ENCODE measurements around the gene SOX13.

DNA sequence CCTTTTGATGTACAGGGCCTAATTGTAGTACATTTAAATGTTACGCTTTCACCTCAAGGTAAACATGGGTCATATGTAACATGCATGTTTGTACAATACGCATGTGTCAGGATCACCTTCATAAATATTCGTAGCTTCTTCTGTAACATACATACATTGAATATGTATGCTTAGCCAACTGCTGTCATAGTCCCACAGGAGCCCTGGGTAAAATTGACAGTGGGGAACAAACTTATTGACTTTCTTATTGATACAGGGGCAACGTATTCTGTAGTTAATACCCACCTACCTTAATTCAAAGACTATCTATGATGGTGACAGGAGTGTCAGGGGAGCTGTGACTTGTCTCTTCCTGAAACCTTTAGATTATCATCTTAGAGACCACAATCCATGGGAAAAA lies 96.9 kb downstream of the SOX13 start:
- TF ChIP-seq, protein P1, sequence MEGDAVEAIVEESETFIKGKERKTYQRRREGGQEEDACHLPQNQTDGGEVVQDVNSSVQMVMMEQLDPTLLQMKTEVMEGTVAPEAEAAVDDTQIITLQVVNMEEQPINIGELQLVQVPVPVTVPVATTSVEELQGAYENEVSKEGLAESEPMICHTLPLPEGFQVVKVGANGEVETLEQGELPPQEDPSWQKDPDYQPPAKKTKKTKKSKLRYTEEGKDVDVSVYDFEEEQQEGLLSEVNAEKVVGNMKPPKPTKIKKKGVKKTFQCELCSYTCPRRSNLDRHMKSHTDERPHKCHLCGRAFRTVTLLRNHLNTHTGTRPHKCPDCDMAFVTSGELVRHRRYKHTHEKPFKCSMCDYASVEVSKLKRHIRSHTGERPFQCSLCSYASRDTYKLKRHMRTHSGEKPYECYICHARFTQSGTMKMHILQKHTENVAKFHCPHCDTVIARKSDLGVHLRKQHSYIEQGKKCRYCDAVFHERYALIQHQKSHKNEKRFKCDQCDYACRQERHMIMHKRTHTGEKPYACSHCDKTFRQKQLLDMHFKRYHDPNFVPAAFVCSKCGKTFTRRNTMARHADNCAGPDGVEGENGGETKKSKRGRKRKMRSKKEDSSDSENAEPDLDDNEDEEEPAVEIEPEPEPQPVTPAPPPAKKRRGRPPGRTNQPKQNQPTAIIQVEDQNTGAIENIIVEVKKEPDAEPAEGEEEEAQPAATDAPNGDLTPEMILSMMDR (IDR thresholded peaks at IDR 0.05), result no peak
- TF ChIP-seq EP300 (IDR thresholded peaks at IDR 0.05), result no peak
